Measurements from ENCODE around the gene CRTC1. TPM values are rescaled to one million over a fixed set of nuclear protein-coding genes. Genes with fewer than 3 reads are reported as not detected.
A peak's percentile ranks its signal among the peaks of the same experiment; 100 is the strongest.

Gene CRTC1
- total and polyA plus RNA-seq, 2 of the 13 experiments (the other 11 are each of a cell fraction or from before 2014, with no cell fraction given): 2.0 to 2.7 TPM

DNA sequence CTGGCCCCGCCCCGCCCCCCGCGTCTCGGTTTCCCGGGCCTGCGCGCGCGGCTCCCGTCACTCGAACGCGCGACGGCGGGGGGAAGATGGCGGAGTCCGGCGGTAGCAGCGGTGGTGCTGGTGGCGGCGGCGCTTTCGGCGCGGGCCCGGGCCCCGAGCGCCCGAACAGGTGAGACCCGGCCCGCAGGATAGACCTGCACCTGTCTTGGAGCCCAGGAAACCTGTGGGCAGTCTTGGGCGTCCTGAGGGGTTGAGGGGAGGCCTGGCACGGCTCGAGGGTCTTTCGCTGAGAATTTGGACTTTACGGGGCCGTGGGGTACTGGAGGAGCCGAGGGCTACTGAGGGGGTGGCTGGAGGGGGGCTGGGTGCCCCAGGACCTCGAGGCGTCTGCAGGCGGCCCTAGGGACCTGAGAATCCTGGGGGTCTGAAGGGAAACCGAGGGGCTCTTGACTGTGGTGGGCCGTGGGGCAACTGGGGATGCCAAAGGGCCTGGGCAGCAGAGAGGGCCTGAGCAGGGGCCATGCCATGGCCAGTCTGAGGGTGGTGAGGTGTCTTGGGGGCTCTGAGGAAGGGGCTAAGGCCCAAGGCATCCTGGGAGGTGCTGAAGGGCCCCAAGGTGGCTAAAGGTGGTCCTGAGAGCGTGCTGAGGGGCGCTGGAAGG is 46.4 kb upstream of the CRTC1 start, which contains the start of gene KLHL26 (continued):
- TF ChIP-seq, protein P1, sequence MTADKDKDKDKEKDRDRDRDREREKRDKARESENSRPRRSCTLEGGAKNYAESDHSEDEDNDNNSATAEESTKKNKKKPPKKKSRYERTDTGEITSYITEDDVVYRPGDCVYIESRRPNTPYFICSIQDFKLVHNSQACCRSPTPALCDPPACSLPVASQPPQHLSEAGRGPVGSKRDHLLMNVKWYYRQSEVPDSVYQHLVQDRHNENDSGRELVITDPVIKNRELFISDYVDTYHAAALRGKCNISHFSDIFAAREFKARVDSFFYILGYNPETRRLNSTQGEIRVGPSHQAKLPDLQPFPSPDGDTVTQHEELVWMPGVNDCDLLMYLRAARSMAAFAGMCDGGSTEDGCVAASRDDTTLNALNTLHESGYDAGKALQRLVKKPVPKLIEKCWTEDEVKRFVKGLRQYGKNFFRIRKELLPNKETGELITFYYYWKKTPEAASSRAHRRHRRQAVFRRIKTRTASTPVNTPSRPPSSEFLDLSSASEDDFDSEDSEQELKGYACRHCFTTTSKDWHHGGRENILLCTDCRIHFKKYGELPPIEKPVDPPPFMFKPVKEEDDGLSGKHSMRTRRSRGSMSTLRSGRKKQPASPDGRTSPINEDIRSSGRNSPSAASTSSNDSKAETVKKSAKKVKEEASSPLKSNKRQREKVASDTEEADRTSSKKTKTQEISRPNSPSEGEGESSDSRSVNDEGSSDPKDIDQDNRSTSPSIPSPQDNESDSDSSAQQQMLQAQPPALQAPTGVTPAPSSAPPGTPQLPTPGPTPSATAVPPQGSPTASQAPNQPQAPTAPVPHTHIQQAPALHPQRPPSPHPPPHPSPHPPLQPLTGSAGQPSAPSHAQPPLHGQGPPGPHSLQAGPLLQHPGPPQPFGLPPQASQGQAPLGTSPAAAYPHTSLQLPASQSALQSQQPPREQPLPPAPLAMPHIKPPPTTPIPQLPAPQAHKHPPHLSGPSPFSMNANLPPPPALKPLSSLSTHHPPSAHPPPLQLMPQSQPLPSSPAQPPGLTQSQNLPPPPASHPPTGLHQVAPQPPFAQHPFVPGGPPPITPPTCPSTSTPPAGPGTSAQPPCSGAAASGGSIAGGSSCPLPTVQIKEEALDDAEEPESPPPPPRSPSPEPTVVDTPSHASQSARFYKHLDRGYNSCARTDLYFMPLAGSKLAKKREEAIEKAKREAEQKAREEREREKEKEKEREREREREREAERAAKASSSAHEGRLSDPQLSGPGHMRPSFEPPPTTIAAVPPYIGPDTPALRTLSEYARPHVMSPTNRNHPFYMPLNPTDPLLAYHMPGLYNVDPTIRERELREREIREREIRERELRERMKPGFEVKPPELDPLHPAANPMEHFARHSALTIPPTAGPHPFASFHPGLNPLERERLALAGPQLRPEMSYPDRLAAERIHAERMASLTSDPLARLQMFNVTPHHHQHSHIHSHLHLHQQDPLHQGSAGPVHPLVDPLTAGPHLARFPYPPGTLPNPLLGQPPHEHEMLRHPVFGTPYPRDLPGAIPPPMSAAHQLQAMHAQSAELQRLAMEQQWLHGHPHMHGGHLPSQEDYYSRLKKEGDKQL (CRISPR knock-in tag; IDR thresholded peaks at IDR 0.05; ENCODE audit: low read depth): no peak
- TF ChIP-seq REXO4 (CRISPR knock-in tag; IDR thresholded peaks at IDR 0.05; ENCODE audit: borderline replicate concordance) (peak; percentile 53; the same call in 1 of the 2 replicates), ZNF749 (CRISPR knock-in tag; IDR thresholded peaks at IDR 0.05; ENCODE audit: borderline replicate concordance) (0 out of 2 replicates have a peak, but pooled peaks have one; percentile 38), AKNA (CRISPR knock-in tag; IDR thresholded peaks at IDR 0.05; ENCODE audit: borderline replicate concordance) (no peak), HMGXB4 (CRISPR knock-in tag; IDR thresholded peaks at IDR 0.05; ENCODE audit: borderline replicate concordance in 1 of 2, low read depth in 1 of 2) (0 out of 4 replicates have a peak, but pooled peaks of 1 of the 2 experiments have one; percentile 34), NCOA5 (CRISPR knock-in tag; IDR thresholded peaks at IDR 0.05) (no peak), NFKB2 (CRISPR knock-in tag; IDR thresholded peaks at IDR 0.05; ENCODE audit: borderline replicate concordance) (no peak), ZFY (CRISPR knock-in tag; IDR thresholded peaks at IDR 0.05) (peak; percentile 60), POLR2G (IDR thresholded peaks at IDR 0.05; ENCODE audit: low read depth, low read length) (peak; percentile 64)
- TF ChIP-seq, protein P2, sequence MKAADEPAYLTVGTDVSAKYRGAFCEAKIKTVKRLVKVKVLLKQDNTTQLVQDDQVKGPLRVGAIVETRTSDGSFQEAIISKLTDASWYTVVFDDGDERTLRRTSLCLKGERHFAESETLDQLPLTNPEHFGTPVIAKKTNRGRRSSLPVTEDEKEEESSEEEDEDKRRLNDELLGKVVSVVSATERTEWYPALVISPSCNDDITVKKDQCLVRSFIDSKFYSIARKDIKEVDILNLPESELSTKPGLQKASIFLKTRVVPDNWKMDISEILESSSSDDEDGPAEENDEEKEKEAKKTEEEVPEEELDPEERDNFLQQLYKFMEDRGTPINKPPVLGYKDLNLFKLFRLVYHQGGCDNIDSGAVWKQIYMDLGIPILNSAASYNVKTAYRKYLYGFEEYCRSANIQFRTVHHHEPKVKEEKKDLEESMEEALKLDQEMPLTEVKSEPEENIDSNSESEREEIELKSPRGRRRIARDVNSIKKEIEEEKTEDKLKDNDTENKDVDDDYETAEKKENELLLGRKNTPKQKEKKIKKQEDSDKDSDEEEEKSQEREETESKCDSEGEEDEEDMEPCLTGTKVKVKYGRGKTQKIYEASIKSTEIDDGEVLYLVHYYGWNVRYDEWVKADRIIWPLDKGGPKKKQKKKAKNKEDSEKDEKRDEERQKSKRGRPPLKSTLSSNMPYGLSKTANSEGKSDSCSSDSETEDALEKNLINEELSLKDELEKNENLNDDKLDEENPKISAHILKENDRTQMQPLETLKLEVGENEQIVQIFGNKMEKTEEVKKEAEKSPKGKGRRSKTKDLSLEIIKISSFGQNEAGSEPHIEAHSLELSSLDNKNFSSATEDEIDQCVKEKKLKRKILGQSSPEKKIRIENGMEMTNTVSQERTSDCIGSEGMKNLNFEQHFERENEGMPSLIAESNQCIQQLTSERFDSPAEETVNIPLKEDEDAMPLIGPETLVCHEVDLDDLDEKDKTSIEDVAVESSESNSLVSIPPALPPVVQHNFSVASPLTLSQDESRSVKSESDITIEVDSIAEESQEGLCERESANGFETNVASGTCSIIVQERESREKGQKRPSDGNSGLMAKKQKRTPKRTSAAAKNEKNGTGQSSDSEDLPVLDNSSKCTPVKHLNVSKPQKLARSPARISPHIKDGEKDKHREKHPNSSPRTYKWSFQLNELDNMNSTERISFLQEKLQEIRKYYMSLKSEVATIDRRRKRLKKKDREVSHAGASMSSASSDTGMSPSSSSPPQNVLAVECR (CRISPR knock-in tag; IDR thresholded peaks at IDR 0.05; ENCODE audit: borderline replicate concordance): peak; percentile 11; the same call in 1 of the 2 replicates

All from HepG2 (cell line).